Skin epidermis (tissue), 12 donors: Measurements from ENCODE around the gene WASF3.

Experiments
- H3K27ac ChIP-seq, 21 experiments: fragments of 200-600 bp; sonication (generic) in 11 of 21; one replicate each; pipeline ENCODE4 v1.5.0; 2020; ENCODE audit warnings: mild to moderate bottlenecking in 3 of 21, inconsistent platforms in 2 of 21, moderate library complexity in 2 of 21
- H3K4me3 ChIP-seq, 7 experiments: fragments of 200-600 bp; sonication (generic) in 2 of 7; one replicate each; pipeline ENCODE4 v1.5.0; 2020; ENCODE audit warnings: inconsistent platforms in 2 of 7, mild to moderate bottlenecking in 2 of 7, moderate library complexity in 1 of 7

WASF3 gene

GRCh38 chr13:26584713-26585112, 27.2 kb downstream of the WASF3 start:
- H3K27ac ChIP-seq = no peak overlapping the region
- no peak overlapping the region for H3K4me3 ChIP-seq

GRCh38 chr13:26585136-26585535, 27.7 kb downstream of the WASF3 start:
- no peak overlapping the region for H3K4me3 ChIP-seq
- no peak overlapping the region for H3K27ac ChIP-seq

DNA sequence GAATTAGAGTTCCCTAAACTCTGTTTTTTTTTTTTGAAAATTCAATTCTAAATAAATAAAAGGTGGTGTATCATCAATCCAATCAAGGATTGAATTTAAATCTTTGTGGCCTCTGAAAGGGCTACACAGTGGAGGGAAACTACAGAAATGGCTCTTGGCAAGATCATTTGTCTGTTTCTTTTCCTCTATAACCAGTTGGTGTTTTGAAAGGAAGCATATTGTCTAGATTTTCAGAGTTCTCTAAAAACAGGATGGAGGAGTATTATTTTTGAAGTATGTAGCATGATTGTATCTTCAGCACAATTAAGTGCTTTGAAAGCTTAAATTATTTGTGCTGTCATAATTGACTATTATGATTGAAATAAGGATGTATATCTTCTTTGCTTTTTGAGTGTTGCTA, 29.8 kb downstream of the WASF3 start:
- no peak overlapping the region for H3K27ac ChIP-seq
- no peak overlapping the region for H3K4me3 ChIP-seq

- no peak overlapping the region for H3K27ac ChIP-seq
- no peak overlapping the region for H3K4me3 ChIP-seq
Observed at GRCh38 chr13:26589226-26589625, 31.7 kb downstream of the WASF3 start.

DNA sequence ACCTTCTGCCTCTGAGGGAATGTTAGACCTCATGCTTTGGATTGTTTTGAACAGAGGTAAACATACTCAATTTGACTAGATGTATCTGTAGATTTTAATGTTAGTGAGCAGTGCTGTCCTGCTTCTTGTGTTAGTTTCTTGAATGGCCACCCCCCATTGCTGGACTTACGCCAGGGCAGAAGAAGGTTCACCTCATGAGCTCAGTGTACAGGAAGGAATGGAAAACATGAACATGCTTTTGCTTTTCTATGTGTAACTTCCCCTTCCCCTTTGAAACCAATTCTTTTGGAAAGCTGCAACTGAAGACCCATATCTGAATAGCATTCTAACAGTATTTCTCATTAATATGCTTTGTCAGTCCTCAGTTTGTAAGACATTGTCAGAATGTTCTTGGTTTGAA, 32.3 kb downstream of the WASF3 start:
- Histone ChIP-seq H3K27ac (no peak overlapping the region), H3K4me3 (no peak overlapping the region)

- H3K4me3 ChIP-seq = no peak overlapping the region
- H3K27ac ChIP-seq = no peak overlapping the region
Observed at GRCh38 chr13:26590379-26590778, 32.9 kb downstream of the WASF3 start.

GRCh38 chr13:26590951-26591350, 33.5 kb downstream of the WASF3 start:
- H3K27ac ChIP-seq = no peak overlapping the region
- no peak overlapping the region for H3K4me3 ChIP-seq

DNA sequence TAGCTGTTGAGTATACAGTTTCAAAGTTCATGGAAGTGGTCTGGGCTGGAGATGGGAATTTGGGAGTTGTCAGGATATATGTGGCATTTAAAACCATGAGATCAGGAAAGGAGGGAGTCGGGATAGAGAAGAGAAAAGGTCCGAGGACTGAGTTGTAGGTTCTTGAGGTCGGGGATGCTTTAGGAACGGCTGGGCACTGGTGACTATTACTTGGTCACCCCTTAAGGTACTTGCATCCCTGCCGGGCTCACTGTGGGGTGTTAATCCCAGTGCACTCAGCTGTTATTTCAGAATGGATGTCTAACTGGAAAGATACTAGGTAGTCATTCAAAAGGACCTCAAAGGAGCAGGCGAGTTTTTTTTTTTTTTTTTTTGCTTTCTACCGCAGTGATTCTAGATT, 34.2 kb downstream of the WASF3 start:
- Histone ChIP-seq H3K4me3 (no peak overlapping the region), H3K27ac (no peak overlapping the region)

DNA sequence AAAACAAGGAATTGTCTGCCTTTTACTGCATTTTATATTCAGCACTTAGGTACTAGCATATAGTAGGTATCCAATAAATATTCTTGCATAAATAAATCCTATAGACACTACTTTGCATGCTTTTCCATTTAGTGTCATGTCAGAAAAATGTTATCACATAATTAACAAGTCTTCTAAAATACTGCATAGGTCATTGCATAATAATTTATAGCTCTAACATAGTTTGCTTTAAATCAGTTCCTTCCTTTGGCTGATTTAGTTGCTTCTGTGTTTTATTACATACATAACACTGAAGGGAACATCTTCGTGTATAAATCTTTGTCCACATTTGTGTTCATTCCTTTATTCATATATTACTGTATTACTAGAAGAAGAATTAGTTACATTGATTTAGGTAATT, 36.2 kb downstream of the WASF3 start:
- no peak overlapping the region for H3K27ac ChIP-seq

DNA sequence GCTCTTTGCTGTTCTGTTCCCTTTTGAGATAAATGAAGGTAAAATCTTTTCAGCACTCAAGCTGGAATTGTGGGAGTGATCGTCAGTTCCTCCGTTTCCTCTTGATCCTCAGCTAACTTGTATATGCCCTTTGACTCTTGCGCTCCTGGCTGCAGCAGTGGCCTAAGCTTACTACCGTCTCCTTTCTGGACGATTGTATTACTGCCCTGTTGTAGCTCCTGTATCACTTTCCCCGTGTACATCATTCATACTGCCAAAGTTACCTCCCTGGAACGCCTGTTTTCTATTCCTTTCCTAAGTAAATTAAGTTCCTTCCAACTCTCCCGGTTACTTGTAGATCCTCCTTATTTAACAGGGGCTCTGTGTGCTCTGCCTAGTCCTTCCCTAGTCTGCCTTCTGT, 36.9 kb downstream of the WASF3 start:
- Histone ChIP-seq H3K4me3 (no peak overlapping the region), H3K27ac (no peak overlapping the region)

More for the DNA sequence above, 36.2 kb downstream of the WASF3 start:
- no peak overlapping the region for H3K4me3 ChIP-seq

DNA sequence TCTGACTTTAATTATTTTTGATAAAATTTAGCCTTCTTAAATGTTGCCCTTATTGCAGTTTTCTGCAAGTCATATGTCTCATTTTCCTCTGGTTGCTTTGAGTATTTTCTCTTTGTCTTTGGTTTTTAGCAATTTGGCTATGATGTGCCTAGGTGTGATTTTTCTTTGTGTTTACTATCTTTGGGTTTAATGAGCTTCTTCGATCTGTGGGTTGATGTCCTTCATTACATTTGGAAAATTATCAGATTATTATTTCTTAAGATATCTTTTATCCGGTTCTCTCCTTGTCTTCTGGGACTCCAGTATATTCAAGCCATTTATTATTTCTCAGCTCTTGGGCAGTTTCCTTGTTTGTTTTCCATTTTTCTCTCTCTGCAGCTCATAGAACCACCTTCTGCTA, 39.0 kb downstream of the WASF3 start:
- H3K4me3 ChIP-seq = no peak overlapping the region

DNA sequence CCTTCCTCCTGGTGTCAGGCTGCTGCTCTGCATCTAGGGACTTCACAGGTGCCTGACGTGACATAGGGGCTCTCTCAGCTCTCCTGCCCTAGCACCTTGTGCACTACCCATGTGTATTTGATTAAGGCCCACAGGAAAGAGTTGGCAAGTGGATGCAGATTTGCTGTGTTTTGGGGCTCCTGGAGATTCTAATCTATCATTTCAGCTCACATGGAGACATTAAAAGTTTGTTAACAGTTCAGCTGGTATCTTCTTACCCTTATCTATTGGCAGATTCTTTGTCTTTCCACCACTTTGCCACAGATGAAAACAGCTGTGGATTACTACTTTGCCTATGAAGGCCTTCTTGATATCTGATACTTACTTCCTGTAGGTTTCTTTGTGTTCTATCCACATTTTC, 41.9 kb downstream of the WASF3 start:
- Histone ChIP-seq H3K27ac (no peak overlapping the region), H3K4me3 (no peak overlapping the region)

More for the DNA sequence above, 39.0 kb downstream of the WASF3 start:
- H3K27ac ChIP-seq = no peak overlapping the region

- Histone ChIP-seq H3K4me3 (no peak overlapping the region), H3K27ac (no peak overlapping the region)
Observed at GRCh38 chr13:26599860-26600259, 42.4 kb downstream of the WASF3 start.

DNA sequence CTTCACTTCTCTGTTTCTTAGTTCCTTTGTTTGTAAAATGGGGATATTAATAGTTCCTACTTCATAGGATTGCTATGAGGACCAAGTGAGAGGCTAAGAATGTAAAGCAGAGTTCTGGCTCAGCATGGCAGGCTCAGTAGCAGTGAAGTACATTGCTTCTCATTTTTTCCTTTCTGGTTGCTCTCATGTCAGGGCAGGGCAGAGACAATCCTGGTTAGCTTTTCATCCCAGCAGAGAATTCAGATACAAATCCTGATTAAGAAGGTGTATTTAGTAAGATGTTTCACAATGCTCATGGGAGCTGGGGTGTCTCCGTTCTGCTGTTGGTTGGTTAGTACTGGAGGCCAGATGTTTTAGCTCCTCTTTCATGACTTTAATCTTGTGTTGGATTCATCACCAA, 42.9 kb downstream of the WASF3 start:
- H3K4me3 ChIP-seq = no peak overlapping the region
- H3K27ac ChIP-seq = no peak overlapping the region

DNA sequence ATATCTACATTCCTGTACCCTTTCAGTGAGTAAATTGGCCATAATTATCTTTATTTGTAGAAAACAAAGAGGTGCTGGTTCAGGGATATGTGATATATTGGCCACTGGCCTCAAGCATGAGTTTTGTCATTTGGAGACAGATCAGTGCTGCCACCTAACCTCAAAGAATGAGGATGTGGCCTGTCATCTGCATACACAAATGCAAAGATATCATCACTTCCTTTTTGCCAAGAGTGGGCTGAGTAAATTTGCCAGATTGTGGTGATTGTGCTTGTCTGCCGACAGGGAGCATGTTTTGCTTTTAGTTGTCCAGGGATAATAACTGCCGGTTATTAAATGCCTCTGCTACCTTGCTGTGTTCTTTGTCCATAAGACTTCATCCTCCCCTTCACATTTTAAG, 44.2 kb downstream of the WASF3 start:
- Histone ChIP-seq H3K27ac (no peak overlapping the region), H3K4me3 (no peak overlapping the region)

GRCh38 chr13:26602783-26603182, 45.3 kb downstream of the WASF3 start:
- no peak overlapping the region for H3K27ac ChIP-seq
- no peak overlapping the region for H3K4me3 ChIP-seq

DNA sequence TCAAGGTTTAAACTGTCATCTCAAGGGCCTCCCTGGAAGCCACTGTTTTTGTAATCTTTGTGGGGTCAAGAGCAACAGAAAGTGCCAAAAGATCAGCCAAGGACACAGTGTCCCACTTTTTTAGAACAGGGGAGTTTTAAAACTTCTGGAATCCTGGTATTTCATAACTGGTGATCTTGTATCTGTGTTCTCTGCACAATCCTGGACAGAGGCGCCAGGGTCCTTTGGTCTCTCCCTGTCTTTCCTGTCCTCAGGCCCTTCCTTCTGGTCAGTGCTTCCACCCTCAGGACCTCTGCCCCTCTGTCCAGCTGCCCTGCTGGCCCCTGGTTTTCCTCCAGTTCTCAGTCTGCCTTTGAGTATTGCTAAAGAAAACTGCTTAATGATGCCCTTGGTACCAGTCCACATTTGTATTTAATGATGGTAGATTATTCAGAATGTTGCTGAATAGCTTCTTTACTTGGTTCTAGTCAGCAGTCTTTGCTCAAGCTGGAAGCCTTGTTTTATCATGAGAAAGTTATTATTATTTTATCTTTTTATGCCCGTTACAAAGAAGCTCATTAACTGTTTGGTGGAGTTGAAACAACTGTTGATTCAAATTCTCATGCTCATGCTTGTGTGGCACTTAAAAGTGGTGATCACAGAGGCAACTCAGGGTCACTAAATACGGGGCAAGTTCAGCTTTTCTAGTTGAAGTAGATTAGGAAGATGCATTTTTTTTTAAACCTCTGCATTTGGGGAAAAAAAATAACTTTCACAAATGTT, 47.5 kb downstream of the WASF3 start:
- no peak overlapping the region for H3K27ac ChIP-seq
- H3K4me3 ChIP-seq = no peak overlapping the region

DNA sequence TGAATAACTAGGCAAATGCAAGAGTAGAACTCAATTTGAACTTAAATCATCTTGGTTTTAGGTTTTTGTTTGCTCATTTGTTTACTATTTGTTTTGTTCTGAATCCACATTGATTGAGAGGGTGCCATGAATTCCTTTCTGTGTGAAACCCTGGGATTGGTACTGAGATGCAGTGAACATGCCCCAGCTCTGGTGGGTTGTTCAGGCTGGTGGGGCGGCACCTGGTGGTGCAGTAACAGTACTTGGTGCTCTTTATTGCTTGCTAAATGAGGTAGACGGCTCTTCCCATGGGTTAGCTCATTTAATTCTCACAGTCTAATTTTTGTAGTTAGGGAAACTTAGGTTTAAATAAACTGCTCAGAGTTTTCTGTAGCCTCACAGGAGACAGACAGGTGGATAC, 48.4 kb downstream of the WASF3 start:
- Histone ChIP-seq H3K4me3 (no peak overlapping the region), H3K27ac (no peak overlapping the region)

- Histone ChIP-seq H3K27ac (no peak overlapping the region), H3K4me3 (no peak overlapping the region)
Observed at GRCh38 chr13:26606631-26607030, 49.1 kb downstream of the WASF3 start.

- H3K4me3 ChIP-seq = no peak overlapping the region
- H3K27ac ChIP-seq = no peak overlapping the region
Observed at GRCh38 chr13:26614721-26615120, 57.2 kb downstream of the WASF3 start.

- Histone ChIP-seq H3K27ac (no peak overlapping the region), H3K4me3 (no peak overlapping the region)
Observed at GRCh38 chr13:26616126-26616525, 58.6 kb downstream of the WASF3 start.

- Histone ChIP-seq H3K4me3 (no peak overlapping the region), H3K27ac (no peak overlapping the region)
Observed at GRCh38 chr13:26618726-26619125, 61.2 kb downstream of the WASF3 start.
